SK-N-SH (cell line): ENCODE data around the gene PLA2G4E. TPM values are rescaled to one million over a fixed set of nuclear protein-coding genes. Genes with fewer than 3 reads are reported as not detected.

Experiments used
- CTCF ChIA-PET: fragments of 300-600, 350-600 bp; formaldehyde crosslinking; extraction: SDS; loops from one replicate; lab custom pipeline; 2021; lab: Yijun Ruan, JAX
- POLR2A ChIA-PET: fragments of 350-600 bp; sonication (Branson Sonifier 250); formaldehyde crosslinking; extraction: SDS; loops from one replicate; lab custom pipeline; 2020; ENCODE audit warnings: antibody characterized with exemption, inconsistent platforms; lab: Yijun Ruan, JAX
- DNase-seq: peaks from one replicate; pipeline ENCODE4 v3.0.0; 2012
- H2AFZ ChIP-seq: fragments of 200-600 bp; sonication (generic); 2 replicates; pipeline ENCODE4 v1.8.1; 2016; ENCODE audit warnings: antibody characterized with exemption, mild to moderate bottlenecking, low read depth
- H3F3A ChIP-seq: fragments of 200-600 bp; sonication (generic); replicated peaks from 2 replicates; pipeline ENCODE3; 2016; ENCODE audit warnings: antibody characterized with exemption, mild to moderate bottlenecking; ENCODE audit not compliant: insufficient read depth
- H3K27ac ChIP-seq, 2 experiments: fragments of 200-500 bp in 1 of 2; fragments of 200-600 bp in 1 of 2; sonication (Bioruptor generic) in 1 of 2; sonication (generic), shearing (Covaris generic) in 1 of 2; 2 replicates each; pipeline versions ENCODE4 v1.5.1 to v1.6.1; 2014 to 2016; ENCODE audit warnings: low read depth in 2 of 2, inconsistent platforms in 1 of 2, low read length in 1 of 2, mild to moderate bottlenecking in 1 of 2, mixed read lengths in 1 of 2
- H3K27me3 ChIP-seq: fragments of 200-600 bp; sonication (generic), shearing (Covaris generic); 2 replicates; pipeline ENCODE4 v1.6.1; 2016; ENCODE audit warnings: mixed run types; ENCODE audit not compliant: insufficient read depth
- H3K36me3 ChIP-seq, 2 experiments: fragments of 200-500 bp in 1 of 2; fragments of 200-600 bp in 1 of 2; sonication (Bioruptor generic) in 1 of 2; sonication (generic) in 1 of 2; replicated peaks in 1 of 2; 2 replicates each; pipeline versions ENCODE3 to v1.5.1; 2014 to 2016; ENCODE audit warnings: low read length in 1 of 2, mild to moderate bottlenecking in 1 of 2; ENCODE audit not compliant: insufficient read depth in 2 of 2, control insufficient read depth in 1 of 2
- H3K4me1 ChIP-seq, 2 experiments: fragments of 200-500 bp in 1 of 2; fragments of 200-600 bp in 1 of 2; sonication (Bioruptor generic) in 1 of 2; sonication (generic), shearing (Covaris generic) in 1 of 2; 2 replicates each; pipeline versions ENCODE4 v1.5.1 to v1.6.1; 2014 to 2016; ENCODE audit warnings: low read depth in 1 of 2, low read length in 1 of 2, mixed run types in 1 of 2; ENCODE audit not compliant: insufficient read depth in 2 of 2, control insufficient read depth in 1 of 2
- H3K4me2 ChIP-seq: fragments of 200-600 bp; sonication (generic), shearing (Covaris generic); 2 replicates; pipeline ENCODE4 v1.6.1; 2017; ENCODE audit warnings: mixed run types
- H3K4me3 ChIP-seq, 2 experiments: fragments of 200-500 bp in 1 of 2; fragments of 200-600 bp in 1 of 2; sonication (Bioruptor generic) in 1 of 2; sonication (generic), shearing (Covaris generic) in 1 of 2; 2 replicates each; pipeline versions ENCODE4 v1.5.1 to v1.8.1; 2014 to 2016; ENCODE audit warnings: low read depth in 2 of 2, inconsistent platforms in 1 of 2, low read length in 1 of 2, mild to moderate bottlenecking in 1 of 2, mixed read lengths in 1 of 2, moderate library complexity in 1 of 2
- H3K79me2 ChIP-seq: fragments of 200-600 bp; sonication (generic); 2 replicates; pipeline ENCODE4 v1.8.1; 2017; ENCODE audit warnings: mild to moderate bottlenecking; ENCODE audit not compliant: insufficient read depth
- H3K9ac ChIP-seq: fragments of 200-600 bp; sonication (generic); 2 replicates; pipeline ENCODE4 v1.6.1; 2017; ENCODE audit warnings: mixed run types
- H3K9me2 ChIP-seq: fragments of 200-600 bp; sonication (generic); 2 replicates; pipeline ENCODE4 v1.6.1; 2017; ENCODE audit warnings: mixed run types
- H3K9me3 ChIP-seq: fragments of 200-600 bp; sonication (generic); 2 replicates; pipeline ENCODE4 v1.6.1; 2017; ENCODE audit warnings: mixed run types, mild to moderate bottlenecking, moderate library complexity
- H4K20me1 ChIP-seq: fragments of 200-600 bp; sonication (generic); 2 replicates; pipeline ENCODE4 v1.6.1; 2017; ENCODE audit warnings: mild to moderate bottlenecking, mixed run types; ENCODE audit not compliant: insufficient read depth
- CHD2 ChIP-seq: fragments of 150-350 bp; IDR thresholded peaks from 2 replicates; pipeline ENCODE4 v1.6.1; 2018; ENCODE audit warnings: low read length; ENCODE audit not compliant: partially characterized antibody
- CTCF ChIP-seq: fragments of 200-600 bp; sonication (generic); IDR thresholded peaks from 2 replicates; pipeline ENCODE4 v1.6.1; 2017; ENCODE audit warnings: antibody characterized with exemption, mild to moderate bottlenecking, moderate library complexity
- EP300 ChIP-seq, 2 experiments: IDR thresholded peaks; 2 replicates each; pipeline versions ENCODE4 v1.4.0 to v1.6.1; 2012; ENCODE audit warnings: borderline replicate concordance in 1 of 2, low read depth in 1 of 2, low read length in 1 of 2
- FOXM1 ChIP-seq: IDR thresholded peaks from 2 replicates; pipeline ENCODE4 v1.4.0; 2012; ENCODE audit warnings: low read depth, mild to moderate bottlenecking
- JUND ChIP-seq: IDR thresholded peaks from 2 replicates; pipeline ENCODE4 v1.4.0; 2012
- MAX ChIP-seq: IDR thresholded peaks from 2 replicates; pipeline ENCODE4 v1.4.0; 2012; ENCODE audit warnings: low read depth
- NFIC ChIP-seq: IDR thresholded peaks from 2 replicates; pipeline ENCODE4 v1.4.0; 2012; ENCODE audit warnings: borderline replicate concordance
- PBX3 ChIP-seq: IDR thresholded peaks from 2 replicates; pipeline ENCODE4; 2012
- POLR2AphosphoS5 ChIP-seq: IDR thresholded peaks from 2 replicates; pipeline ENCODE4 v1.6.1; 2012; ENCODE audit warnings: low read depth, low read length
- RCOR1 ChIP-seq: fragments of 150-350 bp; IDR thresholded peaks from 2 replicates; pipeline ENCODE4 v1.6.1; 2017; ENCODE audit warnings: antibody characterized with exemption, low read length
- RXRA ChIP-seq: IDR thresholded peaks from 2 replicates; pipeline ENCODE4 v1.4.0; 2012; ENCODE audit warnings: low read depth, mild to moderate bottlenecking, borderline replicate concordance
- USF2 ChIP-seq: fragments of 150-350 bp; IDR thresholded peaks from 2 replicates; pipeline ENCODE4 v1.6.1; 2017; ENCODE audit warnings: antibody characterized with exemption, low read length, low read depth, borderline replicate concordance
- WGBS: methylation state at CpG from one replicate; pipeline ENCODE4 v1.1.6; 2017; ENCODE audit warnings: low lambda C conversion rate; 5-methylcytosine and 5-hydroxymethylcytosine counted together
- polyA plus RNA-seq, 3 experiments: library from polyadenylated mRNA; depleted of rRNA; stranded (reverse); fragments of >200 nt; gene quantifications; 2 replicates each; pipeline ENCODE4 v1.2.3, GENCODE V29; 2012

Gene PLA2G4E
- polyA plus RNA-seq, 1 of the 3 experiments (the other 2 are of a cell fraction), result not detected

GRCh38 chr15:42070279-42070975, 49.6 kb upstream of the PLA2G4E start:
- Histone ChIP-seq H3K36me3 (no peaks in the 10 kb centered on the region), H3K4me3 (no peak overlapping the region), H3F3A (no peaks in the 10 kb centered on the region), H3K27me3 (no peaks in the 10 kb centered on the region), H2AFZ (no peak overlapping the region), H3K79me2 (no peaks in the 10 kb centered on the region), H3K9ac (no peak overlapping the region), H3K4me1 (peaks cover 0 to 7% of the 10 kb centered on the region in 2 experiments; a peak in 1 of 4 replicates), H3K4me2 (no peak overlapping the region), H4K20me1 (no peaks in the 10 kb centered on the region), H3K9me3 (no peaks in the 10 kb centered on the region), H3K9me2 (no peaks in the 10 kb centered on the region), H3K27ac (no peak overlapping the region)
- DNase-seq, result no peak
- CTCF ChIA-PET, result interaction anchor here (0.8 to 17.2 kb wide), 8 partner anchors 13 to 82 kb away, joined by 3 to 293 read pairs (median 4); no protein-coding TSS in a partner anchor
- POLR2A ChIA-PET, result no interaction called here
- WGBS, result 80% methylated on average over 12 of the region's 16 CpGs
- no peak for TF ChIP-seq PBX3
- TF ChIP-seq POLR2AphosphoS5, result no peak
- no peak for TF ChIP-seq JUND
- no peak for TF ChIP-seq CTCF
- no peak for TF ChIP-seq EP300 (IDR thresholded peaks at IDR 0.05; ENCODE audit: borderline replicate concordance in 1 of 2, low read depth in 1 of 2, low read length in 1 of 2)
- no peak for TF ChIP-seq MAX
- no peak for TF ChIP-seq CHD2
- no peak for TF ChIP-seq FOXM1

- Histone ChIP-seq H3K9me2 (no peaks in the 10 kb centered on the region), H3K9me3 (no peaks in the 10 kb centered on the region), H3K36me3 (no peaks in the 10 kb centered on the region), H3K4me3 (no peak overlapping the region), H3K27me3 (no peaks in the 10 kb centered on the region), H3F3A (no peaks in the 10 kb centered on the region), H3K9ac (no peak overlapping the region), H3K79me2 (no peaks in the 10 kb centered on the region), H4K20me1 (no peaks in the 10 kb centered on the region), H3K4me2 (no peak overlapping the region), H2AFZ (no peak overlapping the region), H3K4me1 (peaks cover 0 to 13% of the 10 kb centered on the region in 2 experiments; a peak in 1 of 4 replicates), H3K27ac (no peak overlapping the region)
- ChIA-PET CTCF (interaction anchor here (0.6 to 17.2 kb wide), 8 partner anchors 12 to 81 kb away, joined by 3 to 293 read pairs (median 5); no protein-coding TSS in a partner anchor), POLR2A (no interaction called here)
- WGBS, result 49% methylated on average over 7 of the region's 17 CpGs
- TF ChIP-seq POLR2AphosphoS5 (no peak), MAX (no peak), RCOR1 (no peak), USF2 (no peak), PBX3 (no peak), RXRA (no peak), NFIC (no peak)
- no peak for DNase-seq
Measured at GRCh38 chr15:42069496-42070278, 48.8 kb upstream of the PLA2G4E start.
